ENCODE results near the gene LAMTOR5. TPM values are rescaled to one million over a fixed set of nuclear protein-coding genes. Genes with fewer than 3 reads are reported as not detected.

The LAMTOR5 gene
- total RNA-seq: 29.5 and 73.7 TPM in 2 replicates

GRCh38 chr1:110407260-110408210 is at the start of gene LAMTOR5:
Gene LAMTOR5 (minus strand): TSS chr1:110407694. CDS start chr1:110407620, 74 bp downstream.
- no peak for FAIRE-seq
- H3K27me3 ChIP-seq (ENCODE audit: control insufficient read depth, insufficient read depth, low read length): no peaks in the 10 kb centered on the region
- TF ChIP-seq, protein P1, sequence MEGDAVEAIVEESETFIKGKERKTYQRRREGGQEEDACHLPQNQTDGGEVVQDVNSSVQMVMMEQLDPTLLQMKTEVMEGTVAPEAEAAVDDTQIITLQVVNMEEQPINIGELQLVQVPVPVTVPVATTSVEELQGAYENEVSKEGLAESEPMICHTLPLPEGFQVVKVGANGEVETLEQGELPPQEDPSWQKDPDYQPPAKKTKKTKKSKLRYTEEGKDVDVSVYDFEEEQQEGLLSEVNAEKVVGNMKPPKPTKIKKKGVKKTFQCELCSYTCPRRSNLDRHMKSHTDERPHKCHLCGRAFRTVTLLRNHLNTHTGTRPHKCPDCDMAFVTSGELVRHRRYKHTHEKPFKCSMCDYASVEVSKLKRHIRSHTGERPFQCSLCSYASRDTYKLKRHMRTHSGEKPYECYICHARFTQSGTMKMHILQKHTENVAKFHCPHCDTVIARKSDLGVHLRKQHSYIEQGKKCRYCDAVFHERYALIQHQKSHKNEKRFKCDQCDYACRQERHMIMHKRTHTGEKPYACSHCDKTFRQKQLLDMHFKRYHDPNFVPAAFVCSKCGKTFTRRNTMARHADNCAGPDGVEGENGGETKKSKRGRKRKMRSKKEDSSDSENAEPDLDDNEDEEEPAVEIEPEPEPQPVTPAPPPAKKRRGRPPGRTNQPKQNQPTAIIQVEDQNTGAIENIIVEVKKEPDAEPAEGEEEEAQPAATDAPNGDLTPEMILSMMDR (IDR thresholded peaks at IDR 0.05; ENCODE audit: insufficient read depth, low read length, severe bottlenecking): no peak
- peak; percentile 81 for DNase-seq (ENCODE audit: low read depth)
- peak within 1 kb of the TSS; percentile 100 for H3K4me3 ChIP-seq (ENCODE audit: low read depth, low read length)
- peaks cover 9% of the 10 kb centered on the region for H3K36me3 ChIP-seq (ENCODE audit: control insufficient read depth, insufficient read depth, low read length)

GRCh38 chr1:110457206-110457605 is 49.7 kb upstream of the LAMTOR5 start:
- no peak for FAIRE-seq

GRCh38 chr1:110455151-110455550 is 47.7 kb upstream of the LAMTOR5 start:
- no peak for FAIRE-seq
- Histone ChIP-seq H3K36me3 (ENCODE audit: control insufficient read depth, insufficient read depth, low read length) (no peaks in the 10 kb centered on the region), H3K4me3 (ENCODE audit: low read depth, low read length) (no peak overlapping the region), H3K27me3 (ENCODE audit: control insufficient read depth, insufficient read depth, low read length) (peaks cover 7% of the 10 kb centered on the region)
- TF ChIP-seq, protein P1 (IDR thresholded peaks at IDR 0.05; ENCODE audit: insufficient read depth, low read length, severe bottlenecking): no peak
- no peak for DNase-seq (ENCODE audit: low read depth)

More at GRCh38 chr1:110457206-110457605, 49.7 kb upstream of the LAMTOR5 start:
- peaks cover 1% of the 10 kb centered on the region for H3K27me3 ChIP-seq (ENCODE audit: control insufficient read depth, insufficient read depth, low read length)
- TF ChIP-seq, protein P1 (IDR thresholded peaks at IDR 0.05; ENCODE audit: insufficient read depth, low read length, severe bottlenecking): no peak
- no peaks in the 10 kb centered on the region for H3K36me3 ChIP-seq (ENCODE audit: control insufficient read depth, insufficient read depth, low read length)
- no peak overlapping the region for H3K4me3 ChIP-seq (ENCODE audit: low read depth, low read length)
- DNase-seq (ENCODE audit: low read depth): no peak

GRCh38 chr1:110454328-110454727 is 46.8 kb upstream of the LAMTOR5 start:
- FAIRE-seq (peak; percentile 36), DNase-seq (ENCODE audit: low read depth) (no peak)
- Histone ChIP-seq H3K4me3 (ENCODE audit: low read depth, low read length) (no peak overlapping the region), H3K27me3 (ENCODE audit: control insufficient read depth, insufficient read depth, low read length) (peaks cover 8% of the 10 kb centered on the region), H3K36me3 (ENCODE audit: control insufficient read depth, insufficient read depth, low read length) (no peaks in the 10 kb centered on the region)
- TF ChIP-seq, protein P1 (IDR thresholded peaks at IDR 0.05; ENCODE audit: insufficient read depth, low read length, severe bottlenecking): no peak

GRCh38 chr1:110453829-110454228 is 46.3 kb upstream of the LAMTOR5 start:
- H3K36me3 ChIP-seq (ENCODE audit: control insufficient read depth, insufficient read depth, low read length): no peaks in the 10 kb centered on the region
- TF ChIP-seq, protein P1 (IDR thresholded peaks at IDR 0.05; ENCODE audit: insufficient read depth, low read length, severe bottlenecking): no peak
- DNase-seq (ENCODE audit: low read depth): no peak
- H3K4me3 ChIP-seq (ENCODE audit: low read depth, low read length): no peak overlapping the region
- no peak for FAIRE-seq
- peaks cover 9% of the 10 kb centered on the region for H3K27me3 ChIP-seq (ENCODE audit: control insufficient read depth, insufficient read depth, low read length)
